Keratinocyte (primary cell): Measurements from ENCODE around the gene SPOCK1. TPM values are rescaled to one million over a fixed set of nuclear protein-coding genes. Genes with fewer than 3 reads are reported as not detected.

Source experiments
- DNase-seq: peaks from one replicate; pipeline ENCODE4 v3.0.0-alpha.2; 2011; ENCODE audit warnings: low read depth, missing footprints, low spot score
- FAIRE-seq: peaks from 2 replicates; lab custom pipeline; 2011; peaks lifted over from hg19 to GRCh38; lab: Jason Lieb, UNC
- H2AFZ ChIP-seq: 2 replicates; pipeline ENCODE4 v1.6.0; 2012; ENCODE audit warnings: low read length, control low read depth, inconsistent platforms; ENCODE audit not compliant: control insufficient read depth
- H3K27ac ChIP-seq: 2 replicates; pipeline ENCODE4 v1.5.1; 2011; ENCODE audit warnings: low read length; ENCODE audit not compliant: control insufficient read depth, insufficient read depth
- H3K27me3 ChIP-seq: 3 replicates; pipeline ENCODE4 v1.6.0; 2011; ENCODE audit warnings: low read length; ENCODE audit not compliant: control insufficient read depth, insufficient read depth; ENCODE audit errors: extremely low read depth
- H3K36me3 ChIP-seq, 2 experiments: 2 replicates in 1 of 2; 3 replicates in 1 of 2; pipeline ENCODE4 v1.5.1; 2011; ENCODE audit warnings: low read length in 2 of 2, mild to moderate bottlenecking in 1 of 2; ENCODE audit not compliant: control insufficient read depth in 2 of 2, insufficient read depth in 2 of 2; ENCODE audit errors: extremely low read depth in 1 of 2
- H3K4me1 ChIP-seq: 3 replicates; pipeline ENCODE4 v1.5.1; 2011; ENCODE audit warnings: low read length; ENCODE audit not compliant: control insufficient read depth, insufficient read depth; ENCODE audit errors: extremely low read depth
- H3K4me2 ChIP-seq: 3 replicates; pipeline ENCODE4 v1.6.0; 2011; ENCODE audit warnings: low read depth, low read length; ENCODE audit not compliant: control insufficient read depth, insufficient read depth; ENCODE audit errors: extremely low read depth
- H3K4me3 ChIP-seq, 3 experiments: fragments of 200-600 bp in 1 of 3; sonication (generic) in 1 of 3; 2 replicates in 2 of 3; 3 replicates in 1 of 3; pipeline ENCODE4 v1.5.1; 2011 to 2016; ENCODE audit warnings: low read length in 3 of 3, mild to moderate bottlenecking in 3 of 3, control low read depth in 2 of 3, inconsistent platforms in 1 of 3, low read depth in 1 of 3, mixed read lengths in 1 of 3, mixed run types in 1 of 3, moderate library complexity in 1 of 3; ENCODE audit not compliant: control insufficient read depth in 2 of 3, insufficient read depth in 2 of 3; ENCODE audit errors: extremely low read depth in 1 of 3
- H3K79me2 ChIP-seq: 2 replicates; pipeline ENCODE4 v1.6.0; 2012; ENCODE audit warnings: low read length; ENCODE audit not compliant: control insufficient read depth, insufficient read depth
- H3K9ac ChIP-seq: 3 replicates; pipeline ENCODE4 v1.6.0; 2011; ENCODE audit warnings: low read length; ENCODE audit not compliant: control insufficient read depth, insufficient read depth; ENCODE audit errors: extremely low read depth
- H3K9me1 ChIP-seq: 3 replicates; pipeline ENCODE4 v1.6.0; 2011; ENCODE audit warnings: low read length; ENCODE audit not compliant: control insufficient read depth, insufficient read depth; ENCODE audit errors: extremely low read depth
- H3K9me3 ChIP-seq: 2 replicates; pipeline ENCODE4 v1.5.1; 2012; ENCODE audit warnings: low read depth, low read length; ENCODE audit not compliant: control insufficient read depth
- H4K20me1 ChIP-seq: 3 replicates; pipeline ENCODE4 v1.6.0; 2011; ENCODE audit warnings: low read length; ENCODE audit not compliant: control insufficient read depth, insufficient read depth; ENCODE audit errors: extremely low read depth
- EZH2 ChIP-seq: IDR thresholded peaks from one replicate; pipeline ENCODE4 v1.6.1; 2012; ENCODE audit warnings: inconsistent platforms, mild to moderate bottlenecking, low read length, moderate library complexity
- dilution Hi-C: fragments of 300-500 bp; cut with MboI; formaldehyde crosslinking; loops from one replicate; pipeline ENCODE4 v1.7.0; 2020; ENCODE audit warnings: low sequenced_read_pairs; ENCODE audit not compliant: extremely low pct_ligation_motif_present
- polyA plus RNA-seq, 5 experiments: library from polyadenylated mRNA; depleted of rRNA in 3 of 5; stranded (reverse) in 3 of 5; stranded (forward) in 1 of 5; unstranded in 1 of 5; fragments of >200 nt; gene quantifications; 1 replicate in 1 of 5; 2 replicates in 3 of 5; 3 replicates in 1 of 5; pipeline versions ENCODE4 v1.2.1 to v1.2.3, GENCODE V29; 2011 to 2012; ENCODE audit warnings: missing spikeins in 2 of 5, low read depth in 1 of 5, low replicate concordance in 1 of 5
- TF ChIP-seq, protein P1 (sequence below), 3 experiments: IDR thresholded peaks in 1 of 3; conservative IDR thresholded peaks in 1 of 3; optimal IDR thresholded peaks in 1 of 3; 2 replicates in 2 of 3; 3 replicates in 1 of 3; pipeline versions ENCODE3 to v1.5.1; 2011; ENCODE audit warnings: low read length in 3 of 3, mild to moderate bottlenecking in 3 of 3, moderate library complexity in 2 of 3, control low read depth in 1 of 3, inconsistent platforms in 1 of 3; ENCODE audit not compliant: insufficient read depth in 2 of 3; ENCODE audit errors: extremely low read depth in 1 of 3

Gene SPOCK1
- polyA plus RNA-seq, 1 donor (not counting 4 experiments of a cell fraction or from before 2014, with no cell fraction given) = 5.5 TPM

DNA sequence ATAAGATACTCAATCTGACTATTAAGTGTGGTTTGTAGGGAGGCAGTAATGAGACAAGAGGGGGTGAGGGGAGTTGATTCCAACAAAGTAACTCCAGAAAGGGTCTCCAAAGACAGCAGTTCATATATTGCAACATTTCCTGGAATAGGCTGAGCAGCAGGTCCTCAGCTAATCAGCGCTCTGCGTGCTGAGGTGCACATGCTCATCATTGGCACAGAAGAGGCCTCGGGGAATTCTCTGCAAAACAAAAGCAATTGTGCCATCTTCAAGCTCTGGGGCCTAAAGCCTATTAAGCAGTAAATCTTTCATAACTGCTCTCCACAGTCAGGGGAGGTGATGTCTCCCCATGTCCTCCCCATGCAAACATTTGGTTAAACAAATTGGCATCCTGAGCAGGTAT, 357.3 kb downstream of the SPOCK1 start:
- no peaks in the 10 kb centered on the region for H3K9me3 ChIP-seq
- H3K4me1 ChIP-seq = peaks cover 37% of the 10 kb centered on the region
- no peaks in the 10 kb centered on the region for H3K36me3 ChIP-seq
- H3K4me2 ChIP-seq = no peak overlapping the region
- TF ChIP-seq EZH2 = no peak
- TF ChIP-seq, protein P1, sequence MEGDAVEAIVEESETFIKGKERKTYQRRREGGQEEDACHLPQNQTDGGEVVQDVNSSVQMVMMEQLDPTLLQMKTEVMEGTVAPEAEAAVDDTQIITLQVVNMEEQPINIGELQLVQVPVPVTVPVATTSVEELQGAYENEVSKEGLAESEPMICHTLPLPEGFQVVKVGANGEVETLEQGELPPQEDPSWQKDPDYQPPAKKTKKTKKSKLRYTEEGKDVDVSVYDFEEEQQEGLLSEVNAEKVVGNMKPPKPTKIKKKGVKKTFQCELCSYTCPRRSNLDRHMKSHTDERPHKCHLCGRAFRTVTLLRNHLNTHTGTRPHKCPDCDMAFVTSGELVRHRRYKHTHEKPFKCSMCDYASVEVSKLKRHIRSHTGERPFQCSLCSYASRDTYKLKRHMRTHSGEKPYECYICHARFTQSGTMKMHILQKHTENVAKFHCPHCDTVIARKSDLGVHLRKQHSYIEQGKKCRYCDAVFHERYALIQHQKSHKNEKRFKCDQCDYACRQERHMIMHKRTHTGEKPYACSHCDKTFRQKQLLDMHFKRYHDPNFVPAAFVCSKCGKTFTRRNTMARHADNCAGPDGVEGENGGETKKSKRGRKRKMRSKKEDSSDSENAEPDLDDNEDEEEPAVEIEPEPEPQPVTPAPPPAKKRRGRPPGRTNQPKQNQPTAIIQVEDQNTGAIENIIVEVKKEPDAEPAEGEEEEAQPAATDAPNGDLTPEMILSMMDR (optimal IDR thresholded peaks at IDR 0.05 in 1 of 3, IDR thresholded peaks at IDR 0.05 in 1 of 3, conservative IDR thresholded peaks at IDR 0.05 in 1 of 3; ENCODE audit: extremely low read depth in 1 of 3, insufficient read depth in 2 of 3, low read length in 3 of 3) = no peak
- DNase-seq (no peak), FAIRE-seq (no peak)
- H3K79me2 ChIP-seq = no peaks in the 10 kb centered on the region
- H3K27me3 ChIP-seq = no peaks in the 10 kb centered on the region
- H3K9me1 ChIP-seq = no peaks in the 10 kb centered on the region
- no peak overlapping the region for H3K9ac ChIP-seq
- dilution Hi-C loops = no loop called here
- no peaks in the 10 kb centered on the region for H4K20me1 ChIP-seq
- no peak overlapping the region for H3K27ac ChIP-seq
- no peak overlapping the region for H3K4me3 ChIP-seq
- no peak overlapping the region for H2AFZ ChIP-seq

DNA sequence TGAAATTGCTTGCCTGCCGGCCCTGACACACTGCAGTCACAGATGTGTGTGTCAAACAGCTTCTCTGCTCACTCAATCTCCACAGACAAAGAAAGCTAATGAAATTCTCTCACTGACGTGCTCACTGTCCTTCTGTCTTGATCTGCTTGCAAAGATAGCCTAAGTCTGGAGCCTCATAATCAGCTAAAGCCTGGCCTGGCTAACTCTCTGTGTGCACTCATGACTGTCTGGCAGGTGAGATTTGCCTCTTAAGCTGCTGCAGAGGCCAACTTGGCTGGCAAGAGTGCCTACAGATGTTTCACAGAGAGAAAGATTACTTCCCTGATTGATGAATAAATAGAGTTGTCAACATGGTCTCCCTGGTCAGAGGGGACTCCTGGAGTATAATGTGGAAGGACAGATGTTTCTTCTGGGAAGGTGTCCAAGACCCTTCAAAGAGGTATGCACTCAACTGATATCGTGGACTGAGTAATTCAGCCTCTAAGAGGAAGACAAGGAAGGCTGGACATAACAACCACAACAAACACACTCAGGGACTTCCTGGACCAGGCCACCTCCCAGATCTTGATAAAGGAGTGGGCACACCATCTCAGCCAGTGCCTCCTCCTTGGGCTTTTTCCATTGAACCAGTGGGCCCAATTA, 362.0 kb downstream of the SPOCK1 start:
- dilution Hi-C loops = no loop called here
- Histone ChIP-seq H3K4me3 (no peak overlapping the region), H3K9me3 (no peaks in the 10 kb centered on the region), H3K4me2 (no peak overlapping the region), H2AFZ (no peak overlapping the region), H3K79me2 (no peaks in the 10 kb centered on the region), H3K9ac (no peak overlapping the region), H3K27me3 (peaks cover 5% of the 10 kb centered on the region), H4K20me1 (no peaks in the 10 kb centered on the region), H3K27ac (no peak overlapping the region), H3K9me1 (no peaks in the 10 kb centered on the region), H3K4me1 (peaks cover 8% of the 10 kb centered on the region), H3K36me3 (no peaks in the 10 kb centered on the region)
- no peak for DNase-seq
- no peak for FAIRE-seq
- TF ChIP-seq EZH2 = no peak
- TF ChIP-seq, protein P1 (optimal IDR thresholded peaks at IDR 0.05 in 1 of 3, IDR thresholded peaks at IDR 0.05 in 1 of 3, conservative IDR thresholded peaks at IDR 0.05 in 1 of 3; ENCODE audit: extremely low read depth in 1 of 3, insufficient read depth in 2 of 3, low read length in 3 of 3) = no peak
